ACHN (cell line): ENCODE measurements around the gene EDC4.
A peak's percentile ranks its signal among the peaks of the same experiment; 100 is the strongest.
"Not testable (repeated sequence)": the region's sequence is repeated elsewhere in the genome, so short reads cannot be mapped to it uniquely, and the experiment has no call there.

Experiments
- DNase-seq: peaks from one replicate; pipeline ENCODE4 v3.0.0-alpha.2; 2015
- in situ Hi-C: cut with HindIII; loops from 2 replicates; pipeline ENCODE4 v1.10.0; 2017; ENCODE audit warnings: low sequenced_read_pairs, low pct_ligation_motif_present, low pct_unique_long_range_greater_than_20kb

Gene EDC4, protein sequence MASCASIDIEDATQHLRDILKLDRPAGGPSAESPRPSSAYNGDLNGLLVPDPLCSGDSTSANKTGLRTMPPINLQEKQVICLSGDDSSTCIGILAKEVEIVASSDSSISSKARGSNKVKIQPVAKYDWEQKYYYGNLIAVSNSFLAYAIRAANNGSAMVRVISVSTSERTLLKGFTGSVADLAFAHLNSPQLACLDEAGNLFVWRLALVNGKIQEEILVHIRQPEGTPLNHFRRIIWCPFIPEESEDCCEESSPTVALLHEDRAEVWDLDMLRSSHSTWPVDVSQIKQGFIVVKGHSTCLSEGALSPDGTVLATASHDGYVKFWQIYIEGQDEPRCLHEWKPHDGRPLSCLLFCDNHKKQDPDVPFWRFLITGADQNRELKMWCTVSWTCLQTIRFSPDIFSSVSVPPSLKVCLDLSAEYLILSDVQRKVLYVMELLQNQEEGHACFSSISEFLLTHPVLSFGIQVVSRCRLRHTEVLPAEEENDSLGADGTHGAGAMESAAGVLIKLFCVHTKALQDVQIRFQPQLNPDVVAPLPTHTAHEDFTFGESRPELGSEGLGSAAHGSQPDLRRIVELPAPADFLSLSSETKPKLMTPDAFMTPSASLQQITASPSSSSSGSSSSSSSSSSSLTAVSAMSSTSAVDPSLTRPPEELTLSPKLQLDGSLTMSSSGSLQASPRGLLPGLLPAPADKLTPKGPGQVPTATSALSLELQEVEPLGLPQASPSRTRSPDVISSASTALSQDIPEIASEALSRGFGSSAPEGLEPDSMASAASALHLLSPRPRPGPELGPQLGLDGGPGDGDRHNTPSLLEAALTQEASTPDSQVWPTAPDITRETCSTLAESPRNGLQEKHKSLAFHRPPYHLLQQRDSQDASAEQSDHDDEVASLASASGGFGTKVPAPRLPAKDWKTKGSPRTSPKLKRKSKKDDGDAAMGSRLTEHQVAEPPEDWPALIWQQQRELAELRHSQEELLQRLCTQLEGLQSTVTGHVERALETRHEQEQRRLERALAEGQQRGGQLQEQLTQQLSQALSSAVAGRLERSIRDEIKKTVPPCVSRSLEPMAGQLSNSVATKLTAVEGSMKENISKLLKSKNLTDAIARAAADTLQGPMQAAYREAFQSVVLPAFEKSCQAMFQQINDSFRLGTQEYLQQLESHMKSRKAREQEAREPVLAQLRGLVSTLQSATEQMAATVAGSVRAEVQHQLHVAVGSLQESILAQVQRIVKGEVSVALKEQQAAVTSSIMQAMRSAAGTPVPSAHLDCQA (N-terminal part only)

GRCh38 chr16:67872631-67873434 is at the start of gene EDC4:
EDC4 (plus strand) TSS chr16:67873052; CDS start chr16:67873262, 210 bp downstream.
- DNase-seq = peak; percentile 86

DNA sequence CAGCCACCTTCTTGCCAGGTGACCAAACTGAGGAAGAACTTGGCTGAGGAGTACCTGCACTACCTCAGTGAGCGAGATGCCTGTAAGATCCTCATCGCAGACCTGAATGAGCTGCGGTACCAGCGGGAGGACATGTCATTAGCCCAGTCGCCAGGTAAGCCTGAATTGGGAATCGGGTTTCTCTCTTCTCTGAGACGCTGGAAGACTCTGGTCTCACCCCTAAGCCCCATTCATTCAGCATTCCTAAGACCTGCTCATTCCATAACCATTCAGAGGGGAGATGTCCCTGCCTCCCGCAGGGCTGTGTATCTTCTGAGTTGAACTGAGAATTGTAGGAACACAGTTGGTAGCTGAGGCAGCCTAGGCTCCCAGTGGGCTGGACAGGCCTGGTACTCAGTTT is 47.7 kb upstream of the EDC4 start:
- in situ Hi-C loops = no loop called here
- DNase-seq = no peak

More at GRCh38 chr16:67872631-67873434, at the start of gene EDC4:
- in situ Hi-C loops = no loop called here

DNA sequence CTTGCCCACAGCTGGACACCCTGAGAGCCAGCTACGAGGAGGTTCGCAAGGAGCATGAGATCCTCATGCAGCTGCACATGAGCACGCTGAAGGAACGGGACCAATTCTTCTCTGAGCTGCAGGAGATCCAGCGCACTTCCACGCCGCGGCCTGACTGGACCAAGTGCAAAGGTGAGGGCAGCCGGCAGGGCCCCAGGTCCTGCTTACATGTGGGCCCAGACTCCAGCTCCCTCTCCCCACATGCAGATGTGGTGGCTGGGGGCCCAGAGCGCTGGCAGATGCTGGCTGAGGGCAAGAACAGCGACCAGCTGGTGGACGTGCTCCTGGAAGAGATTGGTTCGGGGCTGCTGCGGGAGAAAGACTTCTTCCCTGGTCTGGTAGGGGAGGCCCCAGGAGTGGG is 46.9 kb upstream of the EDC4 start:
- DNase-seq = no peak
- in situ Hi-C loops = no loop called here

- in situ Hi-C loops = no loop called here
Measured at GRCh38 chr16:67828651-67829050, 44.2 kb upstream of the EDC4 start.

DNA sequence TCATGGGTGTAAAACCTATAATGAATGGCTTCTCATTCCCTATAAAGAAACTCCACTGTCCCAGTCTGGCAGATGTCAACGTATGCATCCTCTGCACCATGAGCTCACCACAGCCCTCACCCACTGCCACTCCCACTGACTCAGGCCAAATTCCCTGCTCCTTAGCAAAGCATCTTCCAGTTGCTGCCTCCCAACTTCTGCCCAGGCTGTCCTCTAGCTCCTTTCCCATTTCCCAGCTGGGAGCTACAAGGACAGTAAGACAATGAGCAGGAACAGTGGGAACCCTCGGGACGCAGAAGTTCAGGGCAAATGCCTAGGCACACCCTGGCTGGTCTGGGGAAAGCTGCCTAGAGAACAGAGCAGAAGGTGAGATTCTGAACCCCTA is 39.8 kb upstream of the EDC4 start:
- in situ Hi-C loops = no loop called here
- DNase-seq = peak; percentile 37

More at GRCh38 chr16:67828651-67829050, 44.2 kb upstream of the EDC4 start:
- no peak for DNase-seq

DNA sequence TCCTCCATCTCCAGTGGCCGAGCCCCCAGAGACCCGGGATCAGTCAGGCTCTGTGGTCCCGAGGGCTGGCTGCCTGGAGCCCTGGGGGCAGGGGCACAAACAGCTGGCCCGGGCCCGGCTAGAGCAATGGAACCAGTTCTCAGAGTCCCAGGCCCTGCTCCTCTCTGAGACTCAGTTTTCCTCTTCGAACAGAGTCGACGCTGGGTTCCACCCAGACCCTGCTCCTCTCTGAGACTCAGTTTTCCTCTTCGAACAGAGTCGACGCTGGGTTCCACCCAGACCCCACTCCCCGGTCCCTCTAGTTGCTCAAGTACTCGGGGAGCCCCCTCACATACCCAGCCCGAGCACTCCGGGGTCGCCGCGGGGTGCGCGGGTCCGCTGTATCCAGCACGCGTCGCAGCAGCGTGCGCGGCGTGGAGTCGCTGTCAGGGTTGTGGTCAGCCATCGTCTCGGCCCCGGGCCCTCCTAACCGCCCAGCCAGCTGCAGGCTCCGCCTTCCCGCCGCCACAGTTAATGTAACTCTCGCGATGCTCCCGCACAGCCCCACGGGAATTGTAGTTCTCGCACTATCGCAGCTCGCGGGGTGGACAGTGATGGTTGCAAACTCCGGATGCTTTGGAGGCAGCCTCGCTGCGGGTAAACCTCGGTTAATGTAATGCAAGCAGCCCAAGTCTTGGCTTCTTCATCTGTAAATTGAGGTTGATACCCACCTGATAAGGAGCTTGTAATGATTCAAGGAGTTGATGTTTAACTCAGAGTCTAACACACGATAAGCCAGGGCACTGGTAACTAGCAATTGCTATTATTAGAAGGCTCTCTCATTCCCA is 39.2 kb upstream of the EDC4 start:
- in situ Hi-C loops = no loop called here
- peak; percentile 95 for DNase-seq

- in situ Hi-C loops = no loop called here
- DNase-seq = no peak
Measured at GRCh38 chr16:67834242-67834614, 38.6 kb upstream of the EDC4 start.

- DNase-seq, in situ Hi-C loops: not testable (repeated sequence)
Measured at GRCh38 chr16:67837190-67837589, 35.7 kb upstream of the EDC4 start.

DNA sequence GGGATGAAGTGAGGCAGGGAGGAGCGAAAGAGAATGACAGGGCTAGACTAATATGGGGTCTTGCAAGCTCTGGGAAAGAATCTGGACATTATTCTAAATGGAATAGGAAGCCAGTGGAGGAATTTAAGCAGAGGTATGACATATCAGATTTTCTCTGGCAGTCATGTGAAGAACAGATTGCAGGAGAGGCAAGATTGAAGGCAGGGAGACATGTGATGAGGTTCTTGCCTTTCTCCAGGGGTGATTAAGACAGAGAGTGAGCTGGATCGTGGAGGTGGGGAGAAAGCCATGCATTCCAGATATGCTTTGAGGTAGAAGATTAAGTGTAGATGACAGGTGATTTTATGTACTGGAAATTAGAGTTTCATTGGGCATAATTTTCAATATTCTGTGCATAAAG is 35.0 kb upstream of the EDC4 start:
- in situ Hi-C loops = no loop called here
- no peak for DNase-seq

DNA sequence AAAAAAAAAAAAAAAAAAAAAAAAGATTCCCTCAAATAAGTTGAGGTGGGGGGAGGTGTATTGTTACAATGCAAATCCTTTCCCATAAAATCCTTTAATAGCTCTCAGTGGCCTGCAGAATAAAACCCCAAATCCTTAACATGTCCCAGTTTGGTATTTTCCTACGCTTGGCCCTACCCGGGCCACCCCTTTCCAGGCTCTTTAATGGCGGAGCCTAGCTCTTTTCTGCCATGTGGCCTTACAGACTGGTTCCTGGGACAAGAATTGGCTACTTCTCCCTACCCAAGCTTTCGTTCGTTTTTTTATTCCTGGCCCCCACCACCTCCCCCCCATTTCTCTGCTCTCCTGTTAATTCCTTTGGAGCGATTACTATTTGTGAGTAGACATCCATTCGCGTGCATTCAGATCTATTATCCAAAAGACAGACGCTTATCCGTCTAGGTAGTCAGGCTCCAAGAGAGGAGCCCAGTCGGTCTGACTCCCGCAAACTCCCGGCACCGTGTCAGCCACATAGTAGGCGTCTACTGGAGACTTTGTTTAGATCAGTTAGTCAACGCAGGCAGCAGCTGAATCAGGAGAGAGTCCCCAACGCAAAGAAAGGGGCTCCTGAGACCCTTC is 31.5 kb upstream of the EDC4 start:
- in situ Hi-C loops = no loop called here
- no peak for DNase-seq

DNA sequence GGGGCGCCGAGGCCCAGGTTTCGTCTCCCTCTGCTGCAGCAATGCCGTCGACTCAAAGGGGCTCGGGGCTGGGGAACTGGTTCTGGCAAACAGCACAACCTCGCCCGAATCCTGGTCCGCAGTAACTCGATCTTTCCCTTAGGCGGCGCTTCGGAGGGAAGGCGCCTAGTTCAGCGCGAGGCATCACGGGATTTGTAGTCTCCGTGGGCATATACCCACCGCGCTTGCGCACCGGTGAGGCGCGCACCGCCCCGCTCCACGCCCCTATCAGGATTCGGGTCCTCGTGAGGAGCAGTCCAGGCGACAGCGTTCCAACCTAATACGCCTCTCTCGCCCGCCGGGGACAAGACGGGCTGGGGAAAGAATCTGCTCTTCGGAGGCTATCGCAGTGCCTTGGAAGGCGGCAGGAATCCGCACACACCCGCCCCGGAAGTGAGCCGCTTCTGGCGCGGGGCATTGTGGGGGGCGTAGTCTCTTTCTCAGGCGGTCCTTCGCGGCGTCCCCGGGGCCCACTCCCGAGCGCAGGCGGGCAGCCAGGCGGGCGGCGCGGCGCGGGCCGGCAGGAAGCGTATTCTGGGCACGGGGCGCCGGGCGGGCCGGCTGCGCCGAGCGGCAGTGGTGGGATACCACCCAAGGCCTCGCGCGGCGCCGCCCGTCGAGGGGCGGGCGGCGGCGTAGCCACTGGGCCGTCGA is 30.9 kb upstream of the EDC4 start, which contains the start of gene THAP11:
THAP11 (plus strand) TSS at position 505 of the 693 bp plus-strand sequence. CDS start 235 bp downstream, outside the sequence.
- in situ Hi-C loops = no loop called here

DNA sequence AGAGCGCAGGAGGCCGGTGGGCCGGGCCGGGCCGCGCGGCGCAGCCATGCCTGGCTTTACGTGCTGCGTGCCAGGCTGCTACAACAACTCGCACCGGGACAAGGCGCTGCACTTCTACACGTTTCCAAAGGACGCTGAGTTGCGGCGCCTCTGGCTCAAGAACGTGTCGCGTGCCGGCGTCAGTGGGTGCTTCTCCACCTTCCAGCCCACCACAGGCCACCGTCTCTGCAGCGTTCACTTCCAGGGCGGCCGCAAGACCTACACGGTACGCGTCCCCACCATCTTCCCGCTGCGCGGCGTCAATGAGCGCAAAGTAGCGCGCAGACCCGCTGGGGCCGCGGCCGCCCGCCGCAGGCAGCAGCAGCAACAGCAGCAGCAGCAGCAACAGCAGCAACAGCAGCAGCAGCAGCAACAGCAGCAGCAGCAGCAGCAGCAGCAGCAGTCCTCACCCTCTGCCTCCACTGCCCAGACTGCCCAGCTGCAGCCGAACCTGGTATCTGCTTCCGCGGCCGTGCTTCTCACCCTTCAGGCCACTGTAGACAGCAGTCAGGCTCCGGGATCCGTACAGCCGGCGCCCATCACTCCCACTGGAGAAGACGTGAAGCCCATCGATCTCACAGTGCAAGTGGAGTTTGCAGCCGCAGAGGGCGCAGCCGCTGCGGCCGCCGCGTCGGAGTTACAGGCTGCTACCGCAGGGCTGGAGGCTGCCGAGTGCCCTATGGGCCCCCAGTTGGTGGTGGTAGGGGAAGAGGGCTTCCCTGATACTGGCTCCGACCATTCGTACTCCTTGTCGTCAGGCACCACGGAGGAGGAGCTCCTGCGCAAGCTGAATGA is 30.1 kb upstream of the EDC4 start:
- DNase-seq = no peak
- in situ Hi-C loops = no loop called here

More for the DNA sequence above, 30.9 kb upstream of the EDC4 start, which contains the start of gene THAP11:
- peak; percentile 98 for DNase-seq

DNA sequence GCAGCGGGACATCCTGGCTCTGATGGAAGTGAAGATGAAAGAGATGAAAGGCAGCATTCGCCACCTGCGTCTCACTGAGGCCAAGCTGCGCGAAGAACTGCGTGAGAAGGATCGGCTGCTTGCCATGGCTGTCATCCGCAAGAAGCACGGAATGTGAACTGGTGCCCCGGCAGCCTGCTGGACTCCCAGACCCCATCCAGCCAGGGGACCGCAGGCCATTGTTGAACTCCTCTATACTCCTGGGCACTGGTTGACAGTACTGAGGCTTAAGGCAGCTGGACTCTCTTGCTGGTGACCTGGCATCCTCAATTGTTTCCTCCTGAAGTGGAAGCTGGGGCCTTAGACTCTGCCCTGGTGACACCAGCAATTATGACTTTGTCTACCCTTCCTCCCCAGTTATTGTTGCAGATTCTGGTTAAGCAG is 29.5 kb upstream of the EDC4 start:
- in situ Hi-C loops = no loop called here
- DNase-seq = no peak

- DNase-seq = peak; percentile 16
- in situ Hi-C loops = no loop called here
Measured at GRCh38 chr16:67844497-67844896, 28.4 kb upstream of the EDC4 start.

- DNase-seq = no peak
- in situ Hi-C loops = no loop called here
Measured at GRCh38 chr16:67845291-67846062, 27.4 kb upstream of the EDC4 start.
